ENCODE results near the gene STKLD1. TPM values are rescaled to one million over a fixed set of nuclear protein-coding genes. Genes with fewer than 3 reads are reported as not detected.

STKLD1 gene
- total RNA-seq, 1 donor from 2014 or later: 0.26 TPM

DNA sequence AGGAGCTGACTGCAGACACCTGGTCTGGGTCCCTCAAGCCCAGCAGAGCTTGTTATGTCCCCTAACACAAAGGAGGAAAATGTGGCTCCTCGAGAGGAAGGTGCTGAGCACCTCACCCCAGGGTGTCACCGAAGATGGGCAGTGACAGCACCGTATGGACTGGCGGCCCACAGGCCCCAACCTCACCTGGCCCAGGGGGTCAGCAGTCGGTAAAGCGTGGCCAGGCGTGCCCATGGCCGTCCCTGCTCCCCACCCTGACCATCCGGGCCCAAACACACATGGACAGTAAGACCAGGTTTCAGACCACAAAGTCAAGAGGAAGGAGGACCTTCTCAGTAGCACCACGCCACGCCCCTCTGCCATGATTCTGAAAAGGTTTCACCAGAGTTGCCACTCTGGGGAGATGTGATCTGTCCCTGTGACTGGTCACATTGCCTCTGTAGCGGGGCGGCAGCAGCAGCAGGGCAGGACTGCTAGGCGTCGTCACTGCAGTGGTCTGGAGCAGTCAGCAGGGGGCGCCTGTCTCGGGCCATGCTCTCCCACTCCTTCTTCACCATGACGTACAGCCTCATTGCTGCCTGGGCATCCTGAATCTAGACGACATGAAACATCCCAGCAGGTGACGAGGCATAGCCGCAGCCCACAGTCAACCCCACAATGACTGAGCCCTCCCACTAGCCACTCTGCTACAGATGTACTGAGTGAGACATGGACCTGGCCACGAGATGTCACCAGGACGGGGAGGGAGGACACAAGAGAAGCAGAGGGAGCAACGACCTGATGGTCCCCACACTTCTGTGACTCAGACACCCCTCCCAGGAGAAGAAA, 30.5 kb downstream of the STKLD1 start:
- peak; percentile 53 to 79 for DNase-seq (ENCODE audit: low read depth in 2 of 2)

GRCh38 chr9:133408042-133408441, 31.9 kb downstream of the STKLD1 start:
- DNase-seq (ENCODE audit: low read depth in 2 of 2): no peak

GRCh38 chr9:133415170-133415569, 39.0 kb downstream of the STKLD1 start:
- no peak for DNase-seq (ENCODE audit: low read depth in 2 of 2)

DNA sequence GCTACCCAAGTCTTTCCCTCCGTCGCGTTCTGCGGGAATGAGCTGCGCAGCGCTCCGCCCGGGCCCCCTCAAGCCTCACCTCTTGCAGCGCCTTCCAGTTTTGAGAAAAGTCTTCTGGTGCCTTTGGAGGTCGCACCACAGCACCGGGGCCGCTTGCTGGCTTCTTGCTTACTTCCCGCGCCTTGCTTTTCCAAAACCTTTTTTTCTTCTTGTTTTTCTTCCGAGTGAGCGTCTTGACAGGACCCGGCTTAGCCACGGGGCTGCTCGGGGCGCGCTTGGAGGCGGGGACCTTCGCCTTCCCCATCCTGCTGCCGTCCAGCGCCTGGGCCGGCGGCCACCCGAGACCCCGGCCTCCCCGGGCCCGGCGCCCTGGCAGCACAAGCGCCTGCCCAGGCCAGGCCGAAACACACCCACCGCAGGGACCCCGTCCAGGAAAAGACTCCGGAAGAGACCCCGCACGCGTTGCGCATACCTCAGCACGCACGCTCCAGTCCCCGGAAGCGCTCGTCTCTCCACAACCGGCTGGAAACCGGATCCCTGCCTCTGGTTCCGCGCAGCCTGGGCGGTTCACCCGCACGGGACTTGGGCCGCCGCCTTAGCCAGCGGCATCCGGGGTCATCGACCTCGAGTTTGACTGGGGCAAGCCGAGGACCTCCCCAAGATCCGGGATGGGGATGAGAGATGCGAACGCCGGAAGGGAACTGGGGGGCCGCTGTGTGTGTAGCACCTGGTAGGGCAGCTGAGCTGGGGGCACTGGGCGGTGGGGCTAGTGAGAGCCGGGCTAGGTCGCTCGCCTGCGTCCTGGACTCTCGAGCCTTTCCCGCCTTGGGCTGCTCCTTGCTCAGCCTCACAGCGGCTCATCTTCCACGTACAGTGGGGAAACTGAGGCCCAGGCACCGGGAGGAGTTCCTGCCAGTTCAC, 41.6 kb downstream of the STKLD1 start, which contains the start of gene REXO4:
REXO4 (minus strand) TSS at position 470 of the 921 bp plus-strand sequence; CDS start at position 304, 166 bp downstream.
- DNase-seq (ENCODE audit: low read depth in 2 of 2): peak; percentile 63 to 84

GRCh38 chr9:133419005-133419404, 42.8 kb downstream of the STKLD1 start:
- no peak for DNase-seq (ENCODE audit: low read depth in 2 of 2)

DNA sequence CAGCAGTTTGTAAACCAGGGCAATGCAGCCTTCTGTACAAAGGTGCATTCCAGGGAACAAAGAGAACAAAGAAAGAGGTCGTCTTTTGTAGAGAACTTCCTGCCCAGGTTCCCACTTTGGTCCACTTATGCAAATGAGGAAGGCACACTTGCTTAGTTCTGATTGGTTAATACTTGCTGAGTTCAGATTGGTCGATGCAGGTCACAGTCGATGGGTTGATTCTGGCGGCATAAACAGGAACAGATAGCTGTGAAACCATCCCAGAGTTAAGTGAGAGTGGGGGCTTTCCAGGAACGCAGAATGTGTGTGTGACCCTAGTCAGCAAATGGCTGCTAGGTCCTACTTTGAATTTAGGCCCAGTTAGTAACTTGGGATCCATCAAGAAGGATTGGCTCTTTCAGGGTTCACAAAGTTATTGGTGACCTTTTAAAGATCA, 44.2 kb downstream of the STKLD1 start:
- DNase-seq (ENCODE audit: low read depth in 2 of 2): no peak

DNA sequence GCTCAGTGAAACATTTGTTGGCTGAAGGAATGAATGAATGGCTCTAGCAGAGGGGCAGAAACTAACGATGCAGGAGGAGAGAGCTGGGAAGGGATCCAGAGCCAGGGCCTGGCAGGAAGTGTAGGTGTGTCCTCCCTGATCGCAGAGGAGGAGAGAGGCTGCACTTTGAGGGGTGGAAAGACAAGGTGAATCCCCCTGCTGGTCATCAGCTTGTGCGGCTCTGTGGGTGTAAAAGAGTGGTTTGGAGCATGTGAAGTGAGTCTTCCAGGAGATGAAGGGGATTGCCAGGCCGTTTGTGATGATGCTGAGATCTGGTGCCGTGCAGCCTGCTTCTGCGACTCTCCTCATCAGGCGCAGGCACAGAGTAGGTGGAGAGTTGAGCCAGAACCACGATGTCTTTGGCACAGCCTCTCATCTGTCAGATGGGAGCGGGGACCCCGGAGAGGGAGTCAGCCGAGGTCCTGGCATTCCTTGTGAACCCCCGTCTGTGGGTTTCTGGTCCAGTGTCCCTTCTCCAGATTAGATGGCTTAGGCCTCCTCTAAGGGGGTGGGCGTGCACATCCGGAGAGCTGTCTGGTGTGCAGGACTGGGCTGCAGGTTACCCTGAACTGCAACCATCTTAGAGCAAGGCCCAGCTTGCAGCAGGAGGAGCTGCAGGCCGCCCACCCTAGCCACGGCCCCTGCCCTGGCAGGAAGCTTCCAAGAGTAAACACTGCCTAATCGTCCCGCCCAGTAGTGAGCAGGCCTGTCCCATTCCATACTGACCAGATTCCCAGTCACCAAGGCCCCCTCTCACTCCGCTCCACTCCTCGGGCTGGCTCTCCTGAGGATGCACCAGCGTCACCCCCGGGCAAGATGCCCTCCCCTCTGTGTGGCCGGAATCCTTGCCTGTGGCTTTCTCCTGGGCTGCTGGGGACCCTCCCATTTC, 45.7 kb downstream of the STKLD1 start, which contains the start of gene ADAMTS13:
ADAMTS13 (plus strand) TSS at position 753 of the 928 bp plus-strand sequence; CDS start at position 830, 77 bp downstream.
- no peak for DNase-seq (ENCODE audit: low read depth in 2 of 2)

GRCh38 chr9:133423216-133423615, 47.0 kb downstream of the STKLD1 start:
- DNase-seq (ENCODE audit: low read depth in 2 of 2): no peak

- no peak for DNase-seq (ENCODE audit: low read depth in 2 of 2)
Observed at GRCh38 chr9:133424187-133424586, 48.0 kb downstream of the STKLD1 start.

GRCh38 chr9:133425049-133425632, 49.0 kb downstream of the STKLD1 start:
- DNase-seq (ENCODE audit: low read depth in 2 of 2): no peak

DNA sequence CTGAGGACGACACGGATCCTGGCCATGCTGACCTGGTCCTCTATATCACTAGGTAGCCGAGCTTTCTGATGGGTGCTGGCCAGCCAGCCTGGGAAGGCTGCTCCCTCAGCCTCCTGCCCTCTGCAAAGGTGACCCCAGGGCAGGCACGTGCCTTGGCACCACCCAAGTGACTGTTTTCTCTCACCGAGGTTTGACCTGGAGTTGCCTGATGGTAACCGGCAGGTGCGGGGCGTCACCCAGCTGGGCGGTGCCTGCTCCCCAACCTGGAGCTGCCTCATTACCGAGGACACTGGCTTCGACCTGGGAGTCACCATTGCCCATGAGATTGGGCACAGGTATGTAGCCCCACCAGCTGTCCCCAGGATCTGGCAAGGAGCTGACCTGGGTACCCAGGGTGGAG, 49.8 kb downstream of the STKLD1 start:
- no peak for DNase-seq (ENCODE audit: low read depth in 2 of 2)

GRCh38 chr9:133427658-133428348, 51.6 kb downstream of the STKLD1 start:
- DNase-seq (ENCODE audit: low read depth in 2 of 2): no peak

GRCh38 chr9:133428617-133429101, 52.5 kb downstream of the STKLD1 start:
- peak in 1 of 2 donors; percentile 22 for DNase-seq (ENCODE audit: low read depth in 2 of 2)

GRCh38 chr9:133429214-133429613, 53.0 kb downstream of the STKLD1 start:
- no peak for DNase-seq (ENCODE audit: low read depth in 2 of 2)

DNA sequence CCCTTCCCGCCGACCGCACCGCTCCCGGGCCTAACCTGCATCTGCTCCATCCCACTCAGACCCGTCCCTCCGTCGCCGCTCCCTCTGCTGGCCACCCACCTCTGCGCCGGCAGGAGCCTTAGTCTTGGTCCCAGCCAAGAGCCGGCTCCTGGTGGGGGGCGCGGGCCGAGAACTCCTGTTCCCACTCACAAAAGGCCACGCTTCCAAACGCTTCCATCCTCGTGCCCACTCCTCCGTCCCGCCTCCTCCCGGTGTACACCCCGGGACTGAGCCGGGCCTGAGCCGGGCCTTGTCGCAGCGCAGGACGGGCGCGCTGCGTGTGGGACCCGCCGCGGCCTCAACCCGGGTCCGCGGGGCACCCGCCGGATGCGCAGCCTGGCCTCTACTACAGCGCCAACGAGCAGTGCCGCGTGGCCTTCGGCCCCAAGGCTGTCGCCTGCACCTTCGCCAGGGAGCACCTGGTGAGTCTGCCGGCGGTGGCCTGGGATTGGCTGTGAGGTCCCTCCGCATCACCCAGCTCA, 53.5 kb downstream of the STKLD1 start:
- peak; percentile 12 to 39 for DNase-seq (ENCODE audit: low read depth in 2 of 2)

DNA sequence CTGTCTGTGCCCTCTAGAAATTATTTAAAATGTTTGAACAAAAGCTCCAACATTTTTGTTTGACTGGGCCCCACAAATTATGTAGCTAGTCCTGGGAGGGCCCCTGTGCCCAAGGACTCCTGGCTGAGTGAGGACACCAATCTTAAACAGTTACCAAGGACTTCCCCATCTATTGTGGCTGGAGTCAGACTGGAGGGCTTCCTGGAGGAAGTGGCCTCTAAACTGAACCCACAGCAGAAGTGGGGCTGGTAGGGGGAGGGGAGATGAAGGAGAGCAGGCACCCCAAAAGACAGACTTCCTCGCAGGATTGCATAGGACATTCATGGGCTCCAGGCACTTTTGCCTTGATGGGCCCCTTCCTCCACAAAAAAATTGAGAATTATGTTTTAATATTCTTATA, 54.1 kb downstream of the STKLD1 start:
- no peak for DNase-seq (ENCODE audit: low read depth in 2 of 2)

- DNase-seq (ENCODE audit: low read depth in 2 of 2): no peak
Observed at GRCh38 chr9:133433351-133433843, 57.2 kb downstream of the STKLD1 start.

DNA sequence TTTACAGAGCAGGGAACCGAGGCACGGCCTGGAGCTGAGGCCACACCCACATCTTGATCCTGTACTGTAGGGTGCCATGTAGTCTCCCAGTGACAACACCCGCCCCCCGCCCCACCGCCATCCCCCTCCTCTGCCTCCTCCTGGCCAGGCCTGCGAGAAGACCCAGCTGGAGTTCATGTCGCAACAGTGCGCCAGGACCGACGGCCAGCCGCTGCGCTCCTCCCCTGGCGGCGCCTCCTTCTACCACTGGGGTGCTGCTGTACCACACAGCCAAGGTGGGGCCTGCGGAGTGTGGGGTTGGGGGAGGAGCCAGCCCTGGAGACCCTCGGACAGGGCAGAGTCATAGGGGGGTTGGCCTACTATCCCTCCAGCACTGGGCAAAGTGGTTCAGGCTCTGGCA, 60.5 kb downstream of the STKLD1 start:
- no peak for DNase-seq (ENCODE audit: low read depth in 2 of 2)
